ENCODE measurements around the gene SSBP4.

Gene SSBP4

DNA sequence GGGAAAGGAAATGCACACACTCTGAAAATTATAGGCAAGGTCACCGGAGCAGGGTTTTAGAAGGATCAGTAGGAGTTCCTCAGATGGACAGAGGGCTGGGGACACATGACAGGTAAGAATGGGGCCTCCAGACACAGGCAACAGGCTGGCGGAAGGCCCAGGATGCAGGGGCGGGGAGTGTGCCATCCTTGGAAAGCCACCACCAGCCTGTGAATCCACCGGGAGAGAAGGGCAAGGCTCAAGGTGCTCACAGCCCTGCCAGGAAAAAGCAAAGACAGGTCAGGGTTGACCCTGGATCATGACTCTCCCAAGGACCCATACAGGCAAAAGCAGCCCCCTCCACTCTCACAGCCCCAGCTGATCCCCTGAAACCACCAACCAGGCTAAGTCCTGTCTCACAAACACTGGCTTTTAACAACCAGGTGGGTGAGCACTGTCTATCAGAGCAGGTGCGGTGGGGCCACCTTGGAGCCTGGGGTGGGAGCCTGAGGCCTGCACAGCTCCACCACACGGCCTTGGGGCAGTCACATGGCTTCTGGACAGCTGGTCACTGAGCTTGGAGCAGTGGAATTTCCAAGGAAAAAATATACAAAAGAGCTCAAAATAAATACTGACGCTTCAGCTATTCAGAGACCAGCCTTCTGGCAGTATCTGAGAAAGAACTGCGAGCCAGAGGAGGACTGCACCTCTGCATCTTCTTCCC, 54.0 kb downstream of the SSBP4 start:
- DNase-seq = no peak

DNA sequence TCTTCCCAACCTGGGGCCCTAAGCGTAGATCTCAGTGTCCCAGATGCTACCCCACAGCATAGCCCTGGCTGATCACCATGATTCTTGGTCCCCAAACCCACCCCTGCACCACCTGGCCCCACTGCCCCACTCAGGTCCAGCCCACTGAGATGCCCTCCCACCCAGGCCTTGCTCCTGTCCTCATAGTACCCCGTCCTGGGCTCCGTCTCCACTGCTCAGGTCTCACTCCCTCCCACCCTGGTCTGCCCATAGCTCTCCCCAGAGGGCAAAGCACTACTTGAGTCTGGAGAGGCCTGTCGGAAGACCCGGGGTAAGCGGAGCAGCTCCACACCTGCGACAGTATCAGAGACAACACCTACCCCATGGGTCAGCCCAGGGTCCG, 54.5 kb downstream of the SSBP4 start:
- peak in 1 of 2 experiments; percentile 68 for DNase-seq

DNA sequence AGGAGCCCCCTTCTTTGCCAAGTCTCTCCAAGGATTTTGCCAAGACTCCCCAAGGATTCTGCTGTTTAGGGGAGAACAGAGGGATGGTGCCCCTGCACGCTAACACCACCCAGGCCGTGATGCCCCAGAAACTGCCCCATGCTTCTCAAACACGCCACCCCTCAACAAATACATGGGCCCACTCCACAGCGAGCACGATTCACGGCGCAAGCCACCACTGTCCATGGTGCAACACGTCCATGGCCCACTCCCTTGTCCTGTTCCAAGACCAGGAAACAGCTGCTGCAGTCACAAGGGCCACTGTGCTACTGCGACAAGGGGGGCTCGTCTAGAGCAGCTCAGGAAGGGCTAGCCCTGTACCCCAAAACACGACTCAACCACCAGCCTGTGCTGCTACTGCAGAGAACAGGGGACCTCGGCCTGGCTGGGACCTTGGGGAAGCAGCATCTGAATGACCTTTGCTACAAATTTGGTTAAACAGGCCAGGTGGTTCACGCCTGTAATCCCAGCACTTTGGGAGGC, 55.2 kb downstream of the SSBP4 start:
- no peak for DNase-seq

DNA sequence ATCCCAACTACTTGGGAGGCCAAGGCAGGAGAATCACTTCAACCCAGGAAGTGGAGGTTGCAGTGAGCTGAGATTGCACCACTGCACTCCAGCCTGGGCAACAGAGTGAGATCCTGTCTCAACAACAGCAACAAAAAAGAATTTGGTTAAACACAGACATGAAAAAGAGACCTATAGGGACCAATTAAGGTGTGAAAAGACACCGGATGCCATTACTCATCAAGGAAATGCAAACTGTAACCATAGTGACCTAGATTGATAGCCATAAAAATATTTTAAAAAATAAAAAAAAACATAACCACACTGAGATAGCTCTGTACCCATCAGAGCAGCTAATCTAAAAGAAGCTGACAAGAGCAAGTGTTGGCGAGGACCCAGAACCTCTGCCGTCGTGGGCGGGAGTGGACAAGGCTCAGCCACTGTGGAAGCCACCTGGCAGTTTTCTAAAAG, 55.8 kb downstream of the SSBP4 start:
- no peak for DNase-seq

DNA sequence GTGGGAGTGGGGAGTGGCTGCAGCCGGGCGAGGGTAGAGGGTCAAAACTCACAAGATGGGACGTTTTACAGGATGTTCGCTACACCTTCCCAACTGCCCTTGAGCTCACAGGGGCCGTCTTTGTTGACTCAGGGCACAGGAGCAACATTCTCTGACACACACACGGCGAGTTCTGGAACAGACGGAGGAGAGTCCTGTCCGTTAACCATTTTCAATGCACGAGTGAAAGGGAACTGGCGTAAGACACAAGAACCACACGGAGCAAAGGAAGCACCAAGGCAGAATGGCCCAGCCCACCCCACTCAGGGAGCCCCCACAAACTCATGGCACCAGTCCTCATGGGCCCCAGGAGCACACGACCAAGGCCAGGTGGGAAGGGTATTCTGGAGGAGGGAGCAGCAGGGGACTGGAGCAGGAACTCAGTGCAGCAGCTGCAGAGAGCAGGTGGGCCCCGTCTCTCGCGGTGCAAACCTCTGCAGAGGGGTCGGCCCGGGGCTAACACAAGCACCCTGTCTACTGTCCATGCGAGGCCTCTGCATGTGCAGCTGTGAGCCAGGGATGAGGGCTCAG, 56.6 kb downstream of the SSBP4 start:
- DNase-seq = peak; percentile 84 to 86

DNA sequence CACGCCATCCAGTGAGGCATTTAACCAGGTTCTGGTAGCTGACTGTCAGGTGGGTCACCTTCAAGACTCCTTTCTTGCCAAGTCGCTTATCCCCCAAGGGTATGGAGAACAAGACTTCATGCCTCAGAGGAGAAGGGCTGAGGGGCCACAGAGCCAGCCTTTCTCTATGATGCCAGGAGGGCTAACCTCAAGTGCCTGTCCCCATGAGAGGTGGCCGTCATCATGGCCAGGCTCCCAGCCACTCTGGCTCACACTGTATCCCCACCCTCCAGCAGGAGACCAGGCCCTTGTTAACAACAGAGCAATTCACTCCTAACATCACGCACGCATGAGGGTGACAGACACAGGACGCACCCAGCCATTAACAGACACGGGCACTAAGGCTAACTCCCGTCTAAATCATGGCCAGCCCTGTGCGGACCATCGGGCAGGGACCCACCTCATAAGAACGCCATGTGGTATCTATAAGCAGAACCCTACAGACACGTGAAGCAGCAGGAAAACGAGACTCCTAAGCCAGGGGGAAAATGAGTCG, 57.4 kb downstream of the SSBP4 start:
- DNase-seq = no peak

DNA sequence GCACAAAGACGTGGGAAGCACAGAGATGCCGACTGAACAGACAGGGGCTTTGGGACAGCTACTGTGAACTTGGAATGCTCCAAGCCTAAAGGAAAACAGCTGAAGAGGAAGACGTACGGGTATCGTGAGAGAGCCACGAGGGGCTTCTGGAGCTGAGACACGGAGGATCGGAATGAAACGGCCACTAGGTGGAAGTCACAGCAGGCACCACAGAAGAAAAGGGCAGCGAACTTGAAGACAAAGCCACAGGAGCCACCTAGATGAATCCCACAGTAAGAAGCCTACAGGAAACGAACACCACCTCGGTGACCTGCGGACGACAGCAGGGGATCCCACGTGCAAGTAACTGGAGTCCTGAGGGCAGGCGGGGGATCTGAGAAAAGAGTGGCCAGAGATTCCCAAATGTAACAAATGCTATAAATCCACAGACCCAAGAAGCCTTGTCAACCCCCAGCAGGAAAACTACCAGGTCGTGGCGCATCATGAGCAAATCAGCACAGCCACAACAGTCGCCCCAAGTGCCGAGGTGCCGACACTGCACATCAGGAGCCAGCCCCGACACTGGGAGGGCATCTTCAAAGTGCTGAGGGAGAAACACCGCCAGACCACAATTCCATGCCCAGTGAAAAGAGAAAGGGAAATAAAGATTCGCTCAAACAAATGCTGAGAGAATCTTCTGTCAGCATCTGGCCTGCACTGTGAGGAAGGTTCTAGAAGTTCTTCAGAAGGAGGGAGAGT, 58.0 kb downstream of the SSBP4 start:
- no peak for DNase-seq

DNA sequence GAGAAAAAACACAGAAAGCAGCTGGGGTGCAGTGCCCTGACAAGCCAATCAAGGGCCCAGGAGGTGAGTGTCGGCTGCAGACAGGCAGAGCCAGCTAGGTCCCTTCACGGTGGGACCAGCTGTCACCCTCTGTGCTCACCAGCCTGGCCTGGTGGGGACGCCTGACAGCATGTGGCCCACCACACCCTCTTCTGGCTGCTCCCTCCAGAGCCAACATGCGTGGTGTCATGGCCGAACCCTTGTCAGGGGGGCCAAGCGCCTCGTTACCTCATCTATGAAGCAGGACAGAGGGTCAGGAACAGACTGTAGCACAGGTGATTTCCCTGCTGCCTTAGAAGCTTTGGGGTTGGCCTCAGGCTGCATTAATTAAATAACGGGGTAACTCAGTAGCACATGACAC, 58.8 kb downstream of the SSBP4 start:
- no peak for DNase-seq

DNA sequence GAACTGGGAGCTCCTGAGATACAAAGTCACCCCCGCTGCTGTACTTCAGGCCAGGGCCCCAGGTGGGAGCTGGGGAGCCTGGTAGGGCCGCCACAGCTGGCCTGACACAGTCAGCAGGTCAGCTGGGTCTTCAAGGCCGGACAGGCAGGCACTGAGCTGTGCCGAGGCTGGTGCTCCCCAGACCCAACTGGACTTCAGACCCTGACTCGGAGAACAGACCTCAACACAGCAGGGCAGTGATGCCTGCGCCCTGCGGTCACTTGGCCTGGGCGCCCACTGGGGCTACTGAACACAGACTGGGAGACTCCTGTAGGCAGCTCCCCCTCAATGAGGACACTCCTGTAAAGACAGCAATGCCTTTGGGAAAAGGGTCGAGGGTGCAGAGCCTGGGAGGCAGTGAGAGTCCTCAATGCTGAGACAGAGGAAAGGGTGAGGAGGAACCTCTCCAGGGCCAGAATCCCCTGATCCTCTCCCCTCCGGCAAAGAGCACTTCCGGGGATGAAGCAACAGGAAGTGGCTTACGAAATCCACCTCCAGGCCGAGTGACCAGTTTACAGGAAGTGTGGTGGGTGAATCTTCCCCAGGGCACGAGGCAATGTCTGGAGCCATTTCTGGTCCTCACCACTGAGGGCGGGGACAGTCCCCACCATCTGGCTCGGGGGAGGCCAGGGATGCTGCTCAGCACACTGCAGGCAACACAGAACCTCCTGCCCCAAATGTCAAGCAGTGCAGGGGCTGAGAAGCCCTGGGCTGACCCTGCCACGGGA, 59.5 kb downstream of the SSBP4 start:
- DNase-seq = peak; percentile 77 to 90

DNA sequence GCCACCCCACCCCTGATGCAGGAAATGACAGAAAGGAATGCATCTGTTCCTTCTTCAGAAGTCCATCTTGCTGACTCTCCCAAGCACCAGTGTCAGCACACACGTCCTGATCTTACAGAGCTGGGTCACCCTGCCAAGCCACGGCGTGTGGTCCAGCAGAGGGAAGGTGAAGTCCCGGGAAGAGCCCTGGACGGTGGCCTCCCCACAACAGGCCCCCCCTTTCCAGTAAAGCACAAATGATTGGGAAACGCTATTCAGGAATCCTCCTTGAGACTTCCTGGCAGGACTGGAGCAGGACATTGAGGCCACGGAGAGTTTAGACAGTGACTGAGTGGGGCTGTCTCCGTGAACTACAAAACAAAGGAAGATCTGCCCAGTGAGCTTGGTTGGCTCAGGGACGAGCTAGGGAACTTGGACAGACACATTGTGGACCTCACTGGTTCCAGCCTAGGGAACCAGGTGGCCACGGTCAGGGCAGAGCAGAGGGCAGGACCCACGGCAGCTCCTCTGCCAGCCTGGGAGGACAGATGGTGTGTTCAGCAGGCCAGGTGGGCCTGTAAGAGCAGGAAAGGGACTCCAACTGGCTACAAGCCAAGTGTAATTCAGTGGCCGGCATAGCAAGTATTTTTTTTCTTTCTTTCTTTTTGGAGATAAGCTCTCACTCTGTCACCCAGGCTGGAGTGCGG, 61.0 kb downstream of the SSBP4 start:
- peak; percentile 37 to 81 for DNase-seq

DNA sequence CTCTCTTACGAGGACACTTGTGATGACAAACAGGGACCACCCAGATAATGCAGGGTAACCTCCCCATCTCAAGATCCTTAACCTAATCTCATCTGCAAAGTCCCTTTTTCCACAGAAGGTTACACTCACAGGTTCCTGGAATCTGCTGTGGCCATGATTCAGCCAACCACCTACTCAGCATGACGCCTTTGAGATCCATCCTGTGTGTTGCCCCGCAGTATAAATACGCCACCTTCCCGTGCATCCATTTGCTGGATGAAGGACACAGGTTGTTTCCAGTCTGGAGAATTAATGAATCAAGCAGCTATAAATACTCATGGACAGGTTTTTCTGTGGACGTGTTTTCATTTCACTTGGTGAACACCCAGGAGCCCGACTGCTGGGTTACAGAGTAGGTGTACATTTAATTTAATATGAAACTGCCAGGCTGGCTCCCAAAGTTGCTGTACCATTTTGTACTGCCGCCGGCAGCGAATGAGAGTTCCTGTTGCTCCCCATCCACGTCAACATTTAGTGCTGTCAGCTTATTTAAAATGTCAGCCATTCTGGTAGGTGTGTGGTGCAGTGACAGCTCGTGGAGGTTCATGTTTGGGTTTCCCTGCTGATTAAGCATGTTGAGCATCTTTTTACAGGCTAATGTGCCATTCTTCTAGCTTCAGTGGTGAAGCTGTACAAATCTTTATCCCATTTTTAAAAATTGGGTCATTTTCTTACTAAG, 62.5 kb downstream of the SSBP4 start:
- no peak for DNase-seq

DNA sequence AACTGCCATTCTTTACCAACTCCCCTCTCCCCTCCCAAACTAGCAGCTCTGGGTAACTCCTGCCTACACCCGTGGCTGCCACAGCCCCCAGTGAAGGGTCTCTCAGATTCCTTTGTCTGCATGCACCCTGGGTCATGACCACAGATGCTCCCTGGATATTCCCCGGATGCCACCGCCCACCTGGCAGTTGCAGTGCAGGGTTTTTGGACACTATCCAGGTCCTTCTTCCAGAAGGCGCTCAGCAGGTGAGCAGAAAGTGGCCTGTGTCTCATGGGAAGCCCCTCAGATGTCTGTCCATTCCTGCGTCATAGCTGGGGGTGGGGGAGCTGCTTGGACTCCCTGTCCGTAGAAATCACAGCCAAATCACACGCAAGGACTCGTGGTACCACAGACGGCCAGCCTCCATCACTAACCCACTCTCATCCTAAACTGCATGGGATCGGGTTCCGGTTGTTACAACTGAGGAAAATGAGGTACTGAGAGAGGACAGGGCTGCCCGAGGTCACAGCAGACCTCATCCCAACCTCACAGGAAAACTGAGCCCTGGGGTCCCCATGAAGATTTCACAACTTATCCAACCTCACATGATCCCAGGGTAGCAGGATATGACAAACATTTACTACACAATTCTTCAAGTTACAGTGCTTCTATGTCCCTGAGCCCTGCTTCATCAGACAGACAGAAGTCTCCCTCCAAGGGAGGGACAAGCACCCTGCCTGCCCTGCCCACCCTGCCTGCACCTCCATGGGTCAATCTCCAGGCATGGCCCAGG, 64.1 kb downstream of the SSBP4 start:
- peak; percentile 79 to 89 for DNase-seq
